ENCODE results near the gene COL9A1.

DNA sequence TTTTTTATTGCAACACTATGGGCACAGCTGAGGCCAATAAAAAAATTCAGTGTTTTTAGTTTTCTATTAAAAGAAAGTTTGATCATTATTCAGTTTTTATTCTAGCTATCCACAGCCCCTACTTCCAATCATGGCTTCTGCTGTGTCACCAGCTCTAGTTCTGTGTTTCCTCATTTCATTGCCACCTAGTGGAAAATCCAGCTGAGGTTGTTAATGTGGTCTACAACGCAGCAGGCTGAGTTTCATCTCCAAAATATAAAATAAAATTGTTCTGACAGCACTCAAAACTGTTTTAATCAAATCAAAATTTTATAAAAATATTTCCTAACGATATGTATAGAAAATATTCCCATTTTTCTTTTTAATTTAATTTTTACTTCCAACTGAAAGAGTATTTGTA lies 13.6 kb downstream of the COL9A1 start:
- TF ChIP-seq ELF1 (IDR thresholded peaks at IDR 0.05; ENCODE audit: borderline replicate concordance, low read depth): no peak
- no peak; a peak in 1 of 6 replicates for TF ChIP-seq CTCF (IDR thresholded peaks at IDR 0.05 in 2 of 3, conservative IDR thresholded peaks at IDR 0.05 in 1 of 3; ENCODE audit: borderline replicate concordance in 1 of 3, insufficient read depth in 1 of 3, low read depth in 2 of 3, low read length in 2 of 3)
- TF ChIP-seq JUND (IDR thresholded peaks at IDR 0.05): no peak
- TF ChIP-seq POLR2AphosphoS5 (IDR thresholded peaks at IDR 0.05; ENCODE audit: low read depth, low read length): no peak

All from HCT116 (cell line).